HepG2 (cell line): ENCODE data around the gene IL1R1. TPM values are rescaled to one million over a fixed set of nuclear protein-coding genes. Genes with fewer than 3 reads are reported as not detected.

Source experiments
- ATAC-seq: fragments of 200-7000 bp; cut with Tn5 transposase; 3 replicates; pipeline ENCODE4 v1.9.1; 2020; ENCODE audit warnings: mild to moderate bottlenecking, moderate library complexity
- BruUV-seq: library from RNA; stranded (reverse); fragments of 400-500 nt; replicated peaks from 2 replicates; lab custom pipeline; 2021; lab: Mats Ljungman, UMichigan
- CTCF ChIA-PET: fragments of 300-600 bp; formaldehyde crosslinking; extraction: SDS; loops from one replicate; lab custom pipeline; 2021; ENCODE audit warnings: low total read pairs, inconsistent platforms, low intra/inter-chr PET ratio; lab: Yijun Ruan, JAX
- POLR2A ChIA-PET: fragments of 350-600 bp; sonication (Branson Sonifier 250); formaldehyde crosslinking; loops from one replicate; lab custom pipeline; 2020; ENCODE audit warnings: antibody characterized with exemption, inconsistent platforms; lab: Yijun Ruan, JAX
- DNase-seq: peaks from one replicate; pipeline ENCODE4 v3.0.0-alpha.2; 2015; ENCODE audit warnings: low spot score
- FAIRE-seq: peaks from 3 replicates; lab custom pipeline; 2011; peaks lifted over from hg19 to GRCh38; lab: Jason Lieb, UNC
- H2AFZ ChIP-seq: one replicate; pipeline ENCODE4 v1.6.1; 2011; ENCODE audit warnings: low read length, inconsistent platforms
- H3K27ac ChIP-seq: fragments of 300-600 bp; 3 replicates; pipeline ENCODE4 v1.8.0; 2011; ENCODE audit warnings: mixed run types, mild to moderate bottlenecking, mixed read lengths, low read length, inconsistent platforms; ENCODE audit not compliant: insufficient read depth; ENCODE audit errors: extremely low read length
- H3K27me3 ChIP-seq, 2 experiments: fragments of 200-600 bp in 1 of 2; 2 replicates in 1 of 2; 3 replicates in 1 of 2; pipeline versions ENCODE4 v1.6.0 to v1.8.0; 2011; ENCODE audit warnings: low read length in 2 of 2, mild to moderate bottlenecking in 2 of 2, moderate library complexity in 2 of 2, inconsistent platforms in 1 of 2; ENCODE audit not compliant: insufficient read depth in 2 of 2, control insufficient read depth in 1 of 2
- H3K36me3 ChIP-seq, 2 experiments: fragments of 200-600 bp in 1 of 2; replicated peaks in 1 of 2; 2 replicates in 1 of 2; 3 replicates in 1 of 2; pipeline versions ENCODE4 v1.5.1 to v1.8.0; 2011; ENCODE audit warnings: low read length in 2 of 2, inconsistent platforms in 1 of 2; ENCODE audit not compliant: insufficient read depth in 2 of 2, control insufficient read depth in 1 of 2
- H3K4me1 ChIP-seq: 2 replicates; pipeline ENCODE4 v1.5.1; 2012; ENCODE audit warnings: low read length, inconsistent platforms; ENCODE audit not compliant: insufficient read depth
- H3K4me2 ChIP-seq: 2 replicates; pipeline ENCODE4 v1.6.0; 2011; ENCODE audit warnings: low read depth, low read length, inconsistent platforms
- H3K4me3 ChIP-seq, 3 experiments: fragments of 200-600 bp in 1 of 3; sonication (generic), shearing (Covaris generic) in 1 of 3; replicated peaks in 1 of 3; 2 replicates each; pipeline ENCODE4 v1.5.1; 2011 to 2016; ENCODE audit warnings: low read length in 3 of 3, inconsistent platforms in 2 of 3, low read depth in 2 of 3, mild to moderate bottlenecking in 2 of 3, control low read depth in 1 of 3, mixed read lengths in 1 of 3; ENCODE audit not compliant: insufficient read depth in 1 of 3
- H3K79me2 ChIP-seq: one replicate; pipeline ENCODE4 v1.6.1; 2011; ENCODE audit warnings: low read length, inconsistent platforms; ENCODE audit not compliant: insufficient read depth
- H3K9ac ChIP-seq: 2 replicates; pipeline ENCODE4 v1.6.0; 2011; ENCODE audit warnings: mild to moderate bottlenecking, low read depth, low read length, inconsistent platforms; ENCODE audit not compliant: insufficient read depth
- H3K9me3 ChIP-seq: 2 replicates; pipeline ENCODE4 v1.5.1; 2012; ENCODE audit warnings: mild to moderate bottlenecking, low read length
- H4K20me1 ChIP-seq: 2 replicates; pipeline ENCODE4 v1.6.0; 2011; ENCODE audit warnings: inconsistent platforms, mild to moderate bottlenecking, low read length, moderate library complexity; ENCODE audit not compliant: insufficient read depth
- ATAD3A ChIP-seq: sonication (generic); formaldehyde crosslinking; IDR thresholded peaks from 2 replicates; pipeline ENCODE4 v1.4.0; 2020; ENCODE audit warnings: missing genetic modification reagents
- FOXA1 ChIP-seq, 2 experiments: fragments of 450-650 bp in 1 of 2; sonication (generic) in 1 of 2; formaldehyde crosslinking in 1 of 2; IDR thresholded peaks; 2 replicates each; pipeline versions ENCODE4 v1.4.0 to v1.6.1; 2016 to 2020; ENCODE audit warnings: missing genetic modification reagents in 1 of 2
- KMT2A ChIP-seq: sonication (generic); formaldehyde crosslinking; IDR thresholded peaks from 2 replicates; pipeline ENCODE4 v1.4.0; 2020; ENCODE audit warnings: missing genetic modification reagents
- SCMH1 ChIP-seq: sonication (generic); formaldehyde crosslinking; IDR thresholded peaks from 2 replicates; pipeline ENCODE4 v1.9.0; 2021; ENCODE audit warnings: missing genetic modification reagents, mild to moderate bottlenecking, borderline replicate concordance
- ZNF703 ChIP-seq: sonication (generic); formaldehyde crosslinking; IDR thresholded peaks from 2 replicates; pipeline ENCODE4 v1.5.1; 2020; ENCODE audit warnings: missing genetic modification reagents, mild to moderate bottlenecking, moderate library complexity, borderline replicate concordance
- ZNF768 ChIP-seq: sonication (generic); formaldehyde crosslinking; IDR thresholded peaks from 2 replicates; pipeline ENCODE4 v1.4.0; 2020; ENCODE audit warnings: missing genetic modification reagents
- ZSCAN22 ChIP-seq: sonication (generic); formaldehyde crosslinking; IDR thresholded peaks from 2 replicates; pipeline ENCODE4 v1.4.0; 2020; ENCODE audit warnings: mild to moderate bottlenecking, missing genetic modification reagents
- in situ Hi-C: cut with HindIII; loops from 2 replicates; pipeline ENCODE4 v1.10.0; 2017; ENCODE audit warnings: low pct_unique_long_range_greater_than_20kb; ENCODE audit not compliant: extremely low pct_ligation_motif_present
- intact Hi-C: fragments of 100-400 bp; cut with micrococcal nuclease; formaldehyde crosslinking; loops from one replicate; pipeline ENCODE4 v1.10.0; 2022; ENCODE audit not compliant: unreplicated experiment
- polyA plus RNA-seq, 8 experiments: library from polyadenylated mRNA; depleted of rRNA in 3 of 8; stranded (reverse) in 7 of 8; unstranded in 1 of 8; fragments of >200 nt; fragmentation: Illumina TruSeq in 4 of 8; extraction: Trizol in 4 of 8; gene quantifications; 2 replicates each; pipeline versions ENCODE4 v1.2.1 to v1.2.3, GENCODE V29; 2011 to 2016; ENCODE audit warnings: low read depth in 4 of 8, missing spikeins in 1 of 8, mixed read lengths in 1 of 8; ENCODE audit not compliant: insufficient read depth in 1 of 8
- total RNA-seq, 5 experiments: library from RNA; depleted of rRNA; stranded (reverse); fragments of >200 nt; fragmentation: Illumina TruSeq; extraction: Trizol; gene quantifications; 2 replicates each; pipeline ENCODE4 v1.2.3, GENCODE V29; 2016; ENCODE audit warnings: low read depth in 1 of 5
- TF ChIP-seq, protein P1 (sequence below): sonication (generic); formaldehyde crosslinking; IDR thresholded peaks from 2 replicates; pipeline ENCODE4 v1.4.0; 2020; ENCODE audit warnings: missing genetic modification reagents

Gene IL1R1
- total and polyA plus RNA-seq, 2 of the 13 experiments (the other 11 are each of a cell fraction or from before 2014, with no cell fraction given), result 38.0 to 93.1 TPM

DNA sequence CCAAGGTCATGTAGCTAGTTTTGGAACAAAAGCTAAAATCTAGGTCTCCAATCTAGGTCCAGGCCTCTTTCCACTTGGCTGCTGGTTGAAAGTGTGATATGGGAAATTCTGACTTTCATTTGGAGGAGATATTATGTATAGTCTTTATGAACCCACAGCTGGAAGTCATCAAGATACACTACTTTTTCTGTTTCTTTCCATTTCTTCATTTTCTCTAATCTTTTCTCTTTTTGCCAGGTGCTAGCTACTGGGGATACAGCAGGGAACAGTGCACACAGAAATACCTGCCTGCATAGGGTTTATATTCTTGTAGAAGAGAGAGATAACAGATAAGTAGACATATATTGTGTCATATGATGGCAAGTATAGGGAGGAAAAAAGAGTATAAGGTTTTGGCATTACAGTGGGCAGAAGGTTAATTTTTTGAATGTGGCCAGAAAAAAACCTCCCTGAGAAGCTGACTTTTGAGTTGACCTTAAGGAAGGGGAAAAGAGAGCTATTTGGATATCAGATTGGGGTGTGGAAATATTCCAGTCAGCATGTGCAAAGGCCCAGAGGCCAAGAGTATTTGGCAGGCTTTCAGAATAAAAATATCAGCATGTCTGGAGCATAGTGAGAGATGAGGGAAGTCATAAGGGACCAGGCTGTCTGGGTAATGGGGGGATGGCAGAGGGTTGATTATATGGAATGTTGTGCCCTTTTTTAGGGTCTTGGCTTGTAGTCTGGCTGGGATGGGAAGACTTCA is 15.6 kb downstream of the IL1R1 start:
- intact Hi-C loops, result no loop called here
- BruUV-seq, result no TSS peak
- POLR2A ChIA-PET, result interaction anchor here (0.9 to 3.6 kb wide), 4 partner anchors 8 to 159 kb away, joined by 3 to 21 read pairs (median 10); partner anchors contain the start of gene IL1R1
- H3K9me3 ChIP-seq, result no peaks in the 10 kb centered on the region
- TF ChIP-seq SCMH1 (CRISPR knock-in tag) (no peak), FOXA1 (IDR thresholded peaks at IDR 0.05) (no peak), FOXA1 (CRISPR knock-in tag; IDR thresholded peaks at IDR 0.05) (no peak), ZSCAN22 (CRISPR knock-in tag) (no peak), KMT2A (CRISPR knock-in tag) (no peak), ATAD3A (CRISPR knock-in tag) (no peak), ZNF703 (CRISPR knock-in tag) (no peak), ZNF768 (CRISPR knock-in tag) (no peak)
- TF ChIP-seq, protein P1, sequence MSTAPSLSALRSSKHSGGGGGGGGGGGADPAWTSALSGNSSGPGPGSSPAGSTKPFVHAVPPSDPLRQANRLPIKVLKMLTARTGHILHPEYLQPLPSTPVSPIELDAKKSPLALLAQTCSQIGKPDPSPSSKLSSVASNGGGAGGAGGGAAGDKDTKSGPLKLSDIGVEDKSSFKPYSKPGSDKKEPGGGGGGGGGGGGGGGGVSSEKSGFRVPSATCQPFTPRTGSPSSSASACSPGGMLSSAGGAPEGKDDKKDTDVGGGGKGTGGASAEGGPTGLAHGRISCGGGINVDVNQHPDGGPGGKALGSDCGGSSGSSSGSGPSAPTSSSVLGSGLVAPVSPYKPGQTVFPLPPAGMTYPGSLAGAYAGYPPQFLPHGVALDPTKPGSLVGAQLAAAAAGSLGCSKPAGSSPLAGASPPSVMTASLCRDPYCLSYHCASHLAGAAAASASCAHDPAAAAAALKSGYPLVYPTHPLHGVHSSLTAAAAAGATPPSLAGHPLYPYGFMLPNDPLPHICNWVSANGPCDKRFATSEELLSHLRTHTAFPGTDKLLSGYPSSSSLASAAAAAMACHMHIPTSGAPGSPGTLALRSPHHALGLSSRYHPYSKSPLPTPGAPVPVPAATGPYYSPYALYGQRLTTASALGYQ (CRISPR knock-in tag), result no peak
- TF ChIP-seq, all 625 proteins: peak for 0
- H3K4me2 ChIP-seq, result no peak overlapping the region
- no peak overlapping the region for H3K9ac ChIP-seq
- H3K27me3 ChIP-seq, result no peaks in the 10 kb centered on the region
- CTCF ChIA-PET, result no interaction called here
- H3K36me3 ChIP-seq, result peaks cover 22 to 64% of the 10 kb centered on the region in 2 experiments
- DNase-seq (no peak), FAIRE-seq (no peak), ATAC-seq (no peak)
- H3K27ac ChIP-seq, result no peak overlapping the region
- H4K20me1 ChIP-seq, result no peaks in the 10 kb centered on the region
- no peak overlapping the region for H3K4me3 ChIP-seq
- no peak overlapping the region for H2AFZ ChIP-seq
- H3K4me1 ChIP-seq, result peaks cover 66% of the 10 kb centered on the region
- peaks cover 43% of the 10 kb centered on the region for H3K79me2 ChIP-seq
- in situ Hi-C loops, result loop anchor here (5.0 kb wide), 1 partner anchor 136 kb away; no protein-coding TSS in a partner anchor
